Astrocyte (in vitro differentiated cells and primary cell): ENCODE results near the gene FAM222B. TPM values are rescaled to one million over a fixed set of nuclear protein-coding genes. Genes with fewer than 3 reads are reported as not detected.

ENCODE experiments used
- DNase-seq: peaks from one replicate; pipeline ENCODE4 v3.0.0-alpha.2; 2010; ENCODE audit warnings: low read depth
- FAIRE-seq: peaks from 2 replicates; lab custom pipeline; 2011; peaks lifted over from hg19 to GRCh38; lab: Jason Lieb, UNC
- H2AFZ ChIP-seq: 2 replicates; pipeline ENCODE4 v1.6.0; 2012; ENCODE audit warnings: low read depth, low read length, inconsistent platforms
- H3K27ac ChIP-seq: 2 replicates; pipeline ENCODE4 v1.5.1; 2011; ENCODE audit warnings: low read depth, low read length, inconsistent platforms
- H3K27me3 ChIP-seq: 2 replicates; pipeline ENCODE4 v1.6.0; 2011; ENCODE audit warnings: low read length, inconsistent platforms; ENCODE audit not compliant: insufficient read depth
- H3K36me3 ChIP-seq: 2 replicates; pipeline ENCODE4 v1.5.1; 2011; ENCODE audit warnings: low read length, inconsistent platforms; ENCODE audit not compliant: insufficient read depth
- H3K4me1 ChIP-seq: 2 replicates; pipeline ENCODE4 v1.5.1; 2011; ENCODE audit warnings: low read length, inconsistent platforms; ENCODE audit not compliant: insufficient read depth
- H3K4me2 ChIP-seq: 2 replicates; pipeline ENCODE4 v1.6.0; 2012; ENCODE audit warnings: low read length, inconsistent platforms
- H3K4me3 ChIP-seq: 2 replicates; pipeline ENCODE4 v1.5.1; 2011; ENCODE audit warnings: low read depth, mild to moderate bottlenecking, low read length, inconsistent platforms; ENCODE audit not compliant: insufficient read depth
- H3K79me2 ChIP-seq: 2 replicates; pipeline ENCODE4 v1.6.0; 2012; ENCODE audit warnings: mild to moderate bottlenecking, low read length, inconsistent platforms; ENCODE audit not compliant: insufficient read depth
- H3K9ac ChIP-seq: 2 replicates; pipeline ENCODE4 v1.6.0; 2012; ENCODE audit warnings: mild to moderate bottlenecking, low read length, inconsistent platforms
- H3K9me3 ChIP-seq: 2 replicates; pipeline ENCODE4 v1.5.1; 2012; ENCODE audit warnings: low read depth, mild to moderate bottlenecking, low read length, inconsistent platforms; ENCODE audit not compliant: insufficient read depth
- H4K20me1 ChIP-seq: 2 replicates; pipeline ENCODE4 v1.6.0; 2012; ENCODE audit warnings: low read length, inconsistent platforms; ENCODE audit not compliant: insufficient read depth
- H3K27ac Mint-ChIP-seq: one replicate; pipeline ENCODE4 v1.8.0; 2021; ENCODE audit warnings: mild to moderate bottlenecking, mixed read lengths; ENCODE audit not compliant: unreplicated experiment
- H3K27me3 Mint-ChIP-seq: one replicate; pipeline ENCODE4 v1.8.0; 2021; ENCODE audit warnings: low read depth, mixed read lengths; ENCODE audit not compliant: unreplicated experiment
- H3K36me3 Mint-ChIP-seq: one replicate; pipeline ENCODE4 v1.8.0; 2021; ENCODE audit warnings: low read depth, mixed read lengths; ENCODE audit not compliant: unreplicated experiment
- H3K4me1 Mint-ChIP-seq: one replicate; pipeline ENCODE4 v1.8.0; 2021; ENCODE audit warnings: low read depth, mixed read lengths; ENCODE audit not compliant: unreplicated experiment
- H3K4me3 Mint-ChIP-seq: one replicate; pipeline ENCODE4 v1.8.0; 2021; ENCODE audit warnings: mild to moderate bottlenecking, moderate library complexity, mixed read lengths; ENCODE audit not compliant: unreplicated experiment
- H3K9me3 Mint-ChIP-seq: one replicate; pipeline ENCODE4 v1.8.0; 2021; ENCODE audit warnings: mild to moderate bottlenecking, mixed read lengths; ENCODE audit not compliant: unreplicated experiment
- EZH2 ChIP-seq: IDR thresholded peaks from 2 replicates; pipeline ENCODE4 v1.6.1; 2012; ENCODE audit warnings: mild to moderate bottlenecking, low read length, inconsistent platforms; ENCODE audit not compliant: insufficient read depth
- total RNA-seq: library from RNA; stranded (reverse); gene quantifications from 2 replicates; pipeline ENCODE4 v1.2.1, GENCODE V29; 2021
- TF ChIP-seq, protein P1 (sequence below): IDR thresholded peaks from 2 replicates; pipeline ENCODE4 v1.5.1; 2011; ENCODE audit warnings: low read depth, mild to moderate bottlenecking, inconsistent platforms, low read length, moderate library complexity; ENCODE audit not compliant: insufficient read depth

The FAM222B gene
- total RNA-seq, 1 donor from 2014 or later = 53.0 TPM

DNA sequence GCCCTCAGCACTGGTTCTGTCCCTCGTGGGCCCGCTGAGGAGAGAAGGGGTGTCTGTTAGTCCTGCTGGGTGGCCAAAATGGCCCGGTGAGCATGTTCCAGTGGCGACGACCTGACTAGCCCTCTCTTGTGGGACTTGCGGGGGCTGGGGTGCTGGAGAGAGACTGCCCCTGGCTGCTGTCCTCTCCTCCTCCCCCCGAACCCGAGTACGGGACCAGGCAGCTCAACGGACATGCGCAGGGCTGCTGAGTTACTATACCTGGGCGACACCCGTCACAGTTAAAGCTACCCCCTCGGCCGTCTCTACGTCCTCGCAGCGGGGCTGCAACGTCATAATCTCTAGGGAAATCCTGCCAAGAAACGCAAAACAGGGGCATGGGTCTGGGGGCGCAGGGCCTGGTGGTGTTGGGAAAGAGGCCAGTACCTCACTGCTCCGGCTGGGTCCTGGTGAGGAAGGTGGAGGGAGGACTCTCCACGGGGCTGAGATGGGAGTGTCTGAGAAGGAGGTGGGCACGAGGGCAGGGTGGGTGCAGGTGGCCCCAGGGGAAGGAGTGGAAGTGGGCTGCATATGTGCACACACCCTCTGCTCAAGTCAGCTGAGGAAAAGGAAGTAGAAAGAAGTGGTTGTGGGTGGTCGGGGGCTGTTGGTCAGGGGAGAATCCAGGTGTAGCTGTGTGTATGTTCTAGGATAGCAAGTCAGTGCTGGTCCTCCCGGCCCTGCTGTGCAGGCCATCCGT lies 41.5 kb upstream of the FAM222B start:
- Histone ChIP-seq H3K27me3 (no peaks in the 10 kb centered on the region), H3K79me2 (peaks cover 2% of the 10 kb centered on the region), H4K20me1 (peaks cover 8% of the 10 kb centered on the region), H3K27ac (no peak overlapping the region), H3K9me3 (no peaks in the 10 kb centered on the region), H3K4me2 (no peak overlapping the region), H3K4me1 (no peaks in the 10 kb centered on the region), H3K9ac (no peak overlapping the region), H2AFZ (no peak overlapping the region), H3K4me3 (no peak overlapping the region), H3K36me3 (no peaks in the 10 kb centered on the region)
- no peak for FAIRE-seq
- no peak for DNase-seq
- H3K4me3 Mint-ChIP-seq = no peak overlapping the region
- no peaks in the 10 kb centered on the region for H3K27me3 Mint-ChIP-seq
- H3K27ac Mint-ChIP-seq = peak overlapping the region; percentile 53
- no peaks in the 10 kb centered on the region for H3K4me1 Mint-ChIP-seq
- no peaks in the 10 kb centered on the region for H3K9me3 Mint-ChIP-seq
- peaks cover 20% of the 10 kb centered on the region for H3K36me3 Mint-ChIP-seq
- TF ChIP-seq, protein P1, sequence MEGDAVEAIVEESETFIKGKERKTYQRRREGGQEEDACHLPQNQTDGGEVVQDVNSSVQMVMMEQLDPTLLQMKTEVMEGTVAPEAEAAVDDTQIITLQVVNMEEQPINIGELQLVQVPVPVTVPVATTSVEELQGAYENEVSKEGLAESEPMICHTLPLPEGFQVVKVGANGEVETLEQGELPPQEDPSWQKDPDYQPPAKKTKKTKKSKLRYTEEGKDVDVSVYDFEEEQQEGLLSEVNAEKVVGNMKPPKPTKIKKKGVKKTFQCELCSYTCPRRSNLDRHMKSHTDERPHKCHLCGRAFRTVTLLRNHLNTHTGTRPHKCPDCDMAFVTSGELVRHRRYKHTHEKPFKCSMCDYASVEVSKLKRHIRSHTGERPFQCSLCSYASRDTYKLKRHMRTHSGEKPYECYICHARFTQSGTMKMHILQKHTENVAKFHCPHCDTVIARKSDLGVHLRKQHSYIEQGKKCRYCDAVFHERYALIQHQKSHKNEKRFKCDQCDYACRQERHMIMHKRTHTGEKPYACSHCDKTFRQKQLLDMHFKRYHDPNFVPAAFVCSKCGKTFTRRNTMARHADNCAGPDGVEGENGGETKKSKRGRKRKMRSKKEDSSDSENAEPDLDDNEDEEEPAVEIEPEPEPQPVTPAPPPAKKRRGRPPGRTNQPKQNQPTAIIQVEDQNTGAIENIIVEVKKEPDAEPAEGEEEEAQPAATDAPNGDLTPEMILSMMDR = no peak
- no peak for TF ChIP-seq EZH2

DNA sequence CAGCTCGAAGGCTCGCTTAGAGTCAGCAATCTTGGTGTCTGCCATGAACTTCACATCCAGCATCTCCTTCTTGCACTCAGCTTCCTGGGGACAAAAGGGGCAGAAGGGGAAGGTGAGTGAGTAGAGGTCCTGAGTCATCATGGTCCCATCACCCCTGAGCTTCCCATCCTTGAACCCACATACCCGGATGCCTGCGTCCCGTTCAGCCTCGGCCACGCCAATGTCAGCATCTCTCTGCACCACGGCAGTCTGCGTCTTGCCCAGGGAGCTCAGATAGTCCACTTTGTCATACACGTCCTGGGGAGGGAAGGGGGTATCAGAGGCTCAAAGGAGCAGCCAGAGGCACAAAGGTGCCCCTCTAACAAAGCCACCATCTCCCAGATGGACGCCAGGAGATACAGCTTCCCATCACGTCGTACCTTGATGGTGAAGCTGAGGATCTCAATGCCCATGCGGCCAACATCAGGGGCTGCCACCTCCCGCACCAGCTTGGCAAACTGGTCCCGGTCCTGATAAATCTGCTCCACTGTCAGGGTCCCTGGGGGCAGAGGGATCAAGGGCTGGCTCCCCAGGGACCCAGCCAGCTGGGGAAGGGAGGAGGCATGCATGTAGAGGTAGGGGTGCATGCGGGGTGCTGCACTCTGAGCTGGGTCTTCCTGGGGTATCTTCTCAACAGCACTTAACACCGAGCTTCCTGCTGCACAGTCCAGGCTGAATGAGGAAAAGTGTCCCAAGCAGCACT lies 39.7 kb upstream of the FAM222B start:
- Mint-ChIP-seq H3K27ac (no peak overlapping the region), H3K4me1 (peaks cover 2% of the 10 kb centered on the region), H3K9me3 (no peaks in the 10 kb centered on the region), H3K4me3 (no peak overlapping the region), H3K27me3 (no peaks in the 10 kb centered on the region), H3K36me3 (peaks cover 27% of the 10 kb centered on the region)
- TF ChIP-seq EZH2 = no peak
- TF ChIP-seq, protein P1 = no peak
- Histone ChIP-seq H3K9ac (no peak overlapping the region), H3K36me3 (no peaks in the 10 kb centered on the region), H3K27ac (no peak overlapping the region), H3K4me3 (no peak overlapping the region), H3K27me3 (no peaks in the 10 kb centered on the region), H4K20me1 (peaks cover 6% of the 10 kb centered on the region), H3K79me2 (no peaks in the 10 kb centered on the region), H3K4me1 (no peaks in the 10 kb centered on the region), H3K9me3 (no peaks in the 10 kb centered on the region), H3K4me2 (no peak overlapping the region), H2AFZ (no peak overlapping the region)
- FAIRE-seq = no peak
- no peak for DNase-seq
